ENCODE data around the gene ATP2A1. TPM values are rescaled to one million over a fixed set of nuclear protein-coding genes. Genes with fewer than 3 reads are reported as not detected.

ATP2A1 gene
- total and polyA plus RNA-seq, 2 donors (not counting 3 experiments of a cell fraction or from before 2014, with no cell fraction given): 1.2 to 2.5 TPM

GRCh38 chr16:28924399-28924761, 46.1 kb downstream of the ATP2A1 start:
- Histone ChIP-seq H2AFZ (ENCODE audit: low read depth, low read length) (no peak overlapping the region), H3K27me3 (ENCODE audit: control insufficient read depth in 2 of 2, insufficient read depth in 2 of 2, low read length in 2 of 2) (no peaks in the 10 kb centered on the region), H3K9ac (replicated peaks; ENCODE audit: extremely low read depth, insufficient read depth, low read length) (no peak overlapping the region), H3K4me3 (replicated peaks in 1 of 3; ENCODE audit: insufficient read depth in 1 of 3, low read depth in 1 of 3, low read length in 3 of 3) (peak overlapping the region in 2 of 3 experiments; percentile 70 to 74), H3K9me3 (replicated peaks; ENCODE audit: control insufficient read depth, insufficient read depth, low read length) (no peaks in the 10 kb centered on the region), H3K4me1 (ENCODE audit: control insufficient read depth, extremely low read depth, insufficient read depth, low read length) (no peaks in the 10 kb centered on the region), H3K79me2 (ENCODE audit: control insufficient read depth, insufficient read depth, low read length) (no peaks in the 10 kb centered on the region), H3K9me1 (replicated peaks; ENCODE audit: control insufficient read depth, extremely low read depth, insufficient read depth, low read length) (no peaks in the 10 kb centered on the region), H3K27ac (ENCODE audit: insufficient read depth, low read depth, low read length) (no peak overlapping the region), H3K4me2 (ENCODE audit: insufficient read depth, low read length) (no peak overlapping the region), H4K20me1 (replicated peaks; ENCODE audit: control insufficient read depth, extremely low read depth, insufficient read depth, low read length) (no peaks in the 10 kb centered on the region), H3K36me3 (ENCODE audit: control insufficient read depth in 2 of 2, extremely low read depth in 1 of 2, insufficient read depth in 2 of 2, low read length in 2 of 2) (peaks cover 0 to 6% of the 10 kb centered on the region in 2 experiments)
- DNase-seq (ENCODE audit: low read depth, low spot score) (no peak), FAIRE-seq (no peak)
- intact Hi-C loops (cut with micrococcal nuclease) (loop anchor here (2.0 kb wide), 1 partner anchor 62 kb away; the partner anchor contains the start of gene SH2B1), dilution Hi-C loops (cut with MboI; ENCODE audit: extremely low pct_ligation_motif_present, low sequenced_read_pairs) (no loop called here)
- no TSS peak for BruUV-seq (replicated peaks)
- POLR2A ChIA-PET: no interaction called here
- CTCF ChIA-PET: interaction anchor here (4.1 kb wide), 1 partner anchor 20 kb away, joined by 27 read pairs; no protein-coding TSS in a partner anchor
- TF ChIP-seq FOS (IDR thresholded peaks at IDR 0.05; ENCODE audit: borderline replicate concordance, insufficient read depth, low read length) (no peak), POLR2A (IDR thresholded peaks at IDR 0.05; ENCODE audit: low read depth, low read length) (no peak), MAX (IDR thresholded peaks at IDR 0.05; ENCODE audit: insufficient read depth, insufficient read length) (no peak), EZH2 (IDR thresholded peaks at IDR 0.05; ENCODE audit: borderline replicate concordance, low read depth, low read length, severe bottlenecking) (no peak), GATA2 (IDR thresholded peaks at IDR 0.05; ENCODE audit: insufficient read depth, insufficient read length, low read depth, low read length) (no peak), JUN (IDR thresholded peaks at IDR 0.05; ENCODE audit: borderline replicate concordance, insufficient read depth, insufficient read length, low read depth) (no peak)
- TF ChIP-seq, protein P1, sequence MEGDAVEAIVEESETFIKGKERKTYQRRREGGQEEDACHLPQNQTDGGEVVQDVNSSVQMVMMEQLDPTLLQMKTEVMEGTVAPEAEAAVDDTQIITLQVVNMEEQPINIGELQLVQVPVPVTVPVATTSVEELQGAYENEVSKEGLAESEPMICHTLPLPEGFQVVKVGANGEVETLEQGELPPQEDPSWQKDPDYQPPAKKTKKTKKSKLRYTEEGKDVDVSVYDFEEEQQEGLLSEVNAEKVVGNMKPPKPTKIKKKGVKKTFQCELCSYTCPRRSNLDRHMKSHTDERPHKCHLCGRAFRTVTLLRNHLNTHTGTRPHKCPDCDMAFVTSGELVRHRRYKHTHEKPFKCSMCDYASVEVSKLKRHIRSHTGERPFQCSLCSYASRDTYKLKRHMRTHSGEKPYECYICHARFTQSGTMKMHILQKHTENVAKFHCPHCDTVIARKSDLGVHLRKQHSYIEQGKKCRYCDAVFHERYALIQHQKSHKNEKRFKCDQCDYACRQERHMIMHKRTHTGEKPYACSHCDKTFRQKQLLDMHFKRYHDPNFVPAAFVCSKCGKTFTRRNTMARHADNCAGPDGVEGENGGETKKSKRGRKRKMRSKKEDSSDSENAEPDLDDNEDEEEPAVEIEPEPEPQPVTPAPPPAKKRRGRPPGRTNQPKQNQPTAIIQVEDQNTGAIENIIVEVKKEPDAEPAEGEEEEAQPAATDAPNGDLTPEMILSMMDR (IDR thresholded peaks at IDR 0.05; ENCODE audit: extremely low read depth in 1 of 2, insufficient read depth in 1 of 2, low read depth in 1 of 2, low read length in 2 of 2): no peak
